ENCODE results near the gene URAD.

URAD gene

DNA sequence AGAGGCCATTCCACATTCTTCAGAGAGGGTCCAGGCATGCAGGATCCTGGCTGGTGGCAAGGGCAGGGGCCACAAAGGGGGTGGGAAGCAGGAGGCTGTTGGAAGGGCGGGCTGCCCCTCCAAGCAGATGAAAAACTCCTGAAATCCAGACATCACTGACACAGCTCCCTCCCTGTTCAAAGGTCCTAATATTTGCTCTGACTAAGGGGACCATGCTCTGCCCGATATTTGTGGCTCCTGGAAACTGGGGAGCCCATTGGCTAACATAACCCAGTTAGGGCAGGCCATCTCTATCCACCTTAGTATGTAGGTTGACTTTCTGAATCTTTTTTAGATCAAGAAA, 16.0 kb downstream of the URAD start:
- Histone ChIP-seq H3K79me2 (ENCODE audit: control insufficient read depth, low read length) (no peaks in the 10 kb centered on the region), H3K36me3 (ENCODE audit: control insufficient read depth, low read length) (no peaks in the 10 kb centered on the region), H3K4me1 (ENCODE audit: control insufficient read depth, low read length) (no peaks in the 10 kb centered on the region), H3K27me3 (ENCODE audit: control insufficient read depth, low read length) (peaks cover 25% of the 10 kb centered on the region), H3F3A (ENCODE audit: control insufficient read depth, insufficient read depth) (no peaks in the 10 kb centered on the region), H3K9me2 (replicated peaks; ENCODE audit: control insufficient read depth, low read length) (no peaks in the 10 kb centered on the region), H3K4me2 (ENCODE audit: low read length) (no peak overlapping the region), H3K9me3 (ENCODE audit: control insufficient read depth, insufficient read depth, low read length) (no peaks in the 10 kb centered on the region), H3K27ac (ENCODE audit: low read depth, low read length) (no peak overlapping the region), H3K4me3 (ENCODE audit: low read length) (no peak overlapping the region), H4K20me1 (ENCODE audit: control insufficient read depth, insufficient read depth, low read depth, low read length) (no peaks in the 10 kb centered on the region)
- TF ChIP-seq, protein P1, sequence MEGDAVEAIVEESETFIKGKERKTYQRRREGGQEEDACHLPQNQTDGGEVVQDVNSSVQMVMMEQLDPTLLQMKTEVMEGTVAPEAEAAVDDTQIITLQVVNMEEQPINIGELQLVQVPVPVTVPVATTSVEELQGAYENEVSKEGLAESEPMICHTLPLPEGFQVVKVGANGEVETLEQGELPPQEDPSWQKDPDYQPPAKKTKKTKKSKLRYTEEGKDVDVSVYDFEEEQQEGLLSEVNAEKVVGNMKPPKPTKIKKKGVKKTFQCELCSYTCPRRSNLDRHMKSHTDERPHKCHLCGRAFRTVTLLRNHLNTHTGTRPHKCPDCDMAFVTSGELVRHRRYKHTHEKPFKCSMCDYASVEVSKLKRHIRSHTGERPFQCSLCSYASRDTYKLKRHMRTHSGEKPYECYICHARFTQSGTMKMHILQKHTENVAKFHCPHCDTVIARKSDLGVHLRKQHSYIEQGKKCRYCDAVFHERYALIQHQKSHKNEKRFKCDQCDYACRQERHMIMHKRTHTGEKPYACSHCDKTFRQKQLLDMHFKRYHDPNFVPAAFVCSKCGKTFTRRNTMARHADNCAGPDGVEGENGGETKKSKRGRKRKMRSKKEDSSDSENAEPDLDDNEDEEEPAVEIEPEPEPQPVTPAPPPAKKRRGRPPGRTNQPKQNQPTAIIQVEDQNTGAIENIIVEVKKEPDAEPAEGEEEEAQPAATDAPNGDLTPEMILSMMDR (IDR thresholded peaks at IDR 0.05; ENCODE audit: low read depth, low read length, poor library complexity, severe bottlenecking), result no peak
- no peak for TF ChIP-seq EZH2phosphoT487 (IDR thresholded peaks at IDR 0.05; ENCODE audit: borderline replicate concordance, low read length)

DNA sequence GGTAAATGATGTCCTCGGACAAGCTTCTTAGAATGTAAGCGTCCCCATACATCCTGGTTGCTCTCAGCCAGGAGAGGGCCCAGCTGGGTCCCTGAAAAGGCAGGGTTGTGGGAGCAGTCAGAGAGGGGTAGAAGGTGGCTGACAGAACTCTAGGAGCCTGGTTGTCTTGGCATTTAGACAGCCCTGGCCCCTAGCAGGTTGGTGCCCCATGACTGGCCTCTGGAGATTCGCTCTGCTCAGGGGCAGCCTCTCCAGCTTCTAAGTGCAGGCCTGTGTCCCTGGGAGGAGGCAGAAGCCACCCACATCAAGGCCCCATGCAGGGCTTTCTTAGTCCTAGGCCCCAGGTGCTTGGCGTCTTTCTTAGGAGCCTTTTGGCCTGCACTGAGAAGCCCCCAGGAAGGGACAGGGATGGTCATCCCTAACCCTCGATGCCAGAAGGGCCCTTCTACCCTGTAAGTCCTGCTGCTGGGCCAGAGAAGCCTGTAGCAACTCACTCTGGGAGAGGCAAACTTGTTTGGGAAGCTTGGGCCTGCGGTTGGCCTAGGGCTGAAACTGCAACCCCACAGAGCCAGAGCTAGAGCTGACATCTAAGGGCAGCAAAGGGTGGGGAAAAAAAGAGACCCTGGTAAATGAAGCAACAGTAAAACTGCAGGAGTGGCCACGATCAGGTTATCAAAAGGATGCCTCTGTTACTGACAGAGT, 16.6 kb downstream of the URAD start:
- H3K36me3 ChIP-seq (ENCODE audit: control insufficient read depth, low read length), result no peaks in the 10 kb centered on the region
- no peak overlapping the region for H3K4me3 ChIP-seq (ENCODE audit: low read length)
- no peaks in the 10 kb centered on the region for H3K9me2 ChIP-seq (replicated peaks; ENCODE audit: control insufficient read depth, low read length)
- H3K4me1 ChIP-seq (ENCODE audit: control insufficient read depth, low read length), result no peaks in the 10 kb centered on the region
- peaks cover 25% of the 10 kb centered on the region for H3K27me3 ChIP-seq (ENCODE audit: control insufficient read depth, low read length)
- TF ChIP-seq, protein P1 (IDR thresholded peaks at IDR 0.05; ENCODE audit: low read depth, low read length, poor library complexity, severe bottlenecking), result no peak
- TF ChIP-seq EZH2phosphoT487 (IDR thresholded peaks at IDR 0.05; ENCODE audit: borderline replicate concordance, low read length), result no peak
- no peaks in the 10 kb centered on the region for H4K20me1 ChIP-seq (ENCODE audit: control insufficient read depth, insufficient read depth, low read depth, low read length)
- no peak overlapping the region for H3K27ac ChIP-seq (ENCODE audit: low read depth, low read length)
- no peak overlapping the region for H3K4me2 ChIP-seq (ENCODE audit: low read length)
- no peaks in the 10 kb centered on the region for H3F3A ChIP-seq (ENCODE audit: control insufficient read depth, insufficient read depth)
- no peaks in the 10 kb centered on the region for H3K9me3 ChIP-seq (ENCODE audit: control insufficient read depth, insufficient read depth, low read length)
- no peaks in the 10 kb centered on the region for H3K79me2 ChIP-seq (ENCODE audit: control insufficient read depth, low read length)

DNA sequence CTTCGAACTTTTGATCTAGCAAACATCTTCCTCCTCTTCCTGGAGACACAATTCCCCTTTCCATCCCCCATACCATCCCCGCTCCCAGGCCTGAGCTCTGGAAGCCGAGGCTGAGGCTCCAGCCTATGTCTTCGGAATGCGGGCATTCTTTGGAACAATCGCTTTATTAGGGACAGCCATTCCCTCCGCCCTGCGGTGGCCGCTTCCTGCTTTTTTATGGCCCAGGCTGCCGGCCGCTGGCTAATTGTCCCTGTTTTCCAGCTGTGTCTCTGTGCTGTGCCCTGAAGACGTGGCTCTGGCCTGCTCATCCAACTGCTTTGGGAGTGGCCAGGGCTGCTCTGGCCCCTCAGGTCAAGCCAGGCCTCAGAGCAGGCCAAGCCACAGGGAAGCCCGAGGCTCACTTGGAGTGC, 17.3 kb downstream of the URAD start:
- H3F3A ChIP-seq (ENCODE audit: control insufficient read depth, insufficient read depth), result no peaks in the 10 kb centered on the region
- H3K79me2 ChIP-seq (ENCODE audit: control insufficient read depth, low read length), result no peaks in the 10 kb centered on the region
- H3K9me2 ChIP-seq (replicated peaks; ENCODE audit: control insufficient read depth, low read length), result no peaks in the 10 kb centered on the region
- H3K4me2 ChIP-seq (ENCODE audit: low read length), result no peak overlapping the region
- no peaks in the 10 kb centered on the region for H4K20me1 ChIP-seq (ENCODE audit: control insufficient read depth, insufficient read depth, low read depth, low read length)
- H3K9me3 ChIP-seq (ENCODE audit: control insufficient read depth, insufficient read depth, low read length), result no peaks in the 10 kb centered on the region
- peaks cover 20% of the 10 kb centered on the region for H3K27me3 ChIP-seq (ENCODE audit: control insufficient read depth, low read length)
- no peaks in the 10 kb centered on the region for H3K4me1 ChIP-seq (ENCODE audit: control insufficient read depth, low read length)
- no peaks in the 10 kb centered on the region for H3K36me3 ChIP-seq (ENCODE audit: control insufficient read depth, low read length)
- TF ChIP-seq, protein P1 (IDR thresholded peaks at IDR 0.05; ENCODE audit: low read depth, low read length, poor library complexity, severe bottlenecking), result no peak
- TF ChIP-seq EZH2phosphoT487 (IDR thresholded peaks at IDR 0.05; ENCODE audit: borderline replicate concordance, low read length), result no peak
- no peak overlapping the region for H3K27ac ChIP-seq (ENCODE audit: low read depth, low read length)
- no peak overlapping the region for H3K4me3 ChIP-seq (ENCODE audit: low read length)
